WTC11 (cell line): ENCODE measurements around the gene FER. TPM values are rescaled to one million over a fixed set of nuclear protein-coding genes. Genes with fewer than 3 reads are reported as not detected.

Experiments used
- ATAC-seq: fragments of 200-7000 bp; cut with Tn5 transposase; 2 replicates; pipeline ENCODE4 v1.10.0; 2021; ENCODE audit warnings: mild to moderate bottlenecking, moderate library complexity
- CTCF ChIA-PET: fragments of 300-600 bp; sonication (Branson Sonifier 250); formaldehyde crosslinking; loops from one replicate; lab custom pipeline; 2021; ENCODE audit warnings: antibody characterized with exemption; lab: Charles Lee
- POLR2A ChIA-PET: fragments of 350-600 bp; sonication (Branson Sonifier 250); formaldehyde crosslinking; loops from one replicate; lab custom pipeline; 2021; ENCODE audit warnings: antibody characterized with exemption; lab: Charles Lee
- DNase-seq: peaks from one replicate; pipeline ENCODE4 v3.0.0; 2021; ENCODE audit warnings: low spot score
- H3K27ac Mint-ChIP-seq: 2 replicates; pipeline ENCODE4 v1.8.0; 2021; ENCODE audit warnings: mixed read lengths
- H3K27me3 Mint-ChIP-seq: 2 replicates; pipeline ENCODE4 v1.8.0; 2021; ENCODE audit warnings: low read depth, mild to moderate bottlenecking, moderate library complexity, mixed read lengths
- H3K36me3 Mint-ChIP-seq: 2 replicates; pipeline ENCODE4 v1.8.0; 2021; ENCODE audit warnings: mixed read lengths
- H3K4me1 Mint-ChIP-seq: 2 replicates; pipeline ENCODE4 v1.8.0; 2022; ENCODE audit warnings: mixed read lengths
- H3K4me3 Mint-ChIP-seq: 2 replicates; pipeline ENCODE4 v1.8.0; 2021; ENCODE audit warnings: mild to moderate bottlenecking, moderate library complexity, mixed read lengths
- H3K9me3 Mint-ChIP-seq: 2 replicates; pipeline ENCODE4 v1.8.0; 2021; ENCODE audit warnings: mixed read lengths
- AFF4 ChIP-seq: sonication (generic); formaldehyde crosslinking; IDR thresholded peaks from 2 replicates; pipeline ENCODE4 v1.8.1; 2023; ENCODE audit warnings: mild to moderate bottlenecking, missing genetic modification reagents, borderline replicate concordance
- ATF3 ChIP-seq: sonication (generic); formaldehyde crosslinking; conservative IDR thresholded peaks from 2 replicates; pipeline ENCODE4 v1.8.1; 2022; ENCODE audit warnings: mild to moderate bottlenecking, missing genetic modification reagents
- ATF6 ChIP-seq: sonication (generic); formaldehyde crosslinking; IDR thresholded peaks from 2 replicates; pipeline ENCODE4 v1.8.1; 2023; ENCODE audit warnings: mild to moderate bottlenecking, missing genetic modification reagents
- CBFB ChIP-seq: sonication (generic); formaldehyde crosslinking; IDR thresholded peaks from 2 replicates; pipeline ENCODE4 v1.8.1; 2022; ENCODE audit warnings: mild to moderate bottlenecking, low read depth, missing genetic modification reagents
- EMX1 ChIP-seq: fragments of 250-450 bp; sonication (Bioruptor Pico); IDR thresholded peaks from 2 replicates; pipeline ENCODE4 v1.8.0; 2021; ENCODE audit warnings: mild to moderate bottlenecking
- GABPB1 ChIP-seq: sonication (generic); formaldehyde crosslinking; IDR thresholded peaks from 2 replicates; pipeline ENCODE4 v1.8.1; 2023; ENCODE audit warnings: mild to moderate bottlenecking, missing genetic modification reagents
- HMGA2 ChIP-seq: fragments of 250-450 bp; sonication (Bioruptor Pico); IDR thresholded peaks from 2 replicates; pipeline ENCODE4 v1.4.0; 2021; ENCODE audit warnings: mild to moderate bottlenecking, moderate library complexity
- IRF2 ChIP-seq: sonication (generic); formaldehyde crosslinking; IDR thresholded peaks from 2 replicates; pipeline ENCODE4 v1.8.0; 2022; ENCODE audit warnings: low read depth, missing genetic modification reagents, borderline replicate concordance
- NFATC4 ChIP-seq: fragments of 250-450 bp; sonication (Bioruptor Pico); IDR thresholded peaks from 2 replicates; pipeline ENCODE4 v1.9.0; 2021; ENCODE audit warnings: mild to moderate bottlenecking
- PREB ChIP-seq: sonication (generic); formaldehyde crosslinking; IDR thresholded peaks from 2 replicates; pipeline ENCODE4 v1.8.1; 2022; ENCODE audit warnings: mild to moderate bottlenecking, missing genetic modification reagents, moderate library complexity, borderline replicate concordance
- TEAD4 ChIP-seq: sonication (generic); formaldehyde crosslinking; IDR thresholded peaks from 2 replicates; pipeline ENCODE4 v1.8.0; 2022; ENCODE audit warnings: mild to moderate bottlenecking, missing genetic modification reagents
- ZMAT4 ChIP-seq: fragments of 250-450 bp; sonication (Bioruptor Pico); IDR thresholded peaks from 2 replicates; pipeline ENCODE4 v1.9.0; 2021; ENCODE audit warnings: mild to moderate bottlenecking
- ZNF281 ChIP-seq: sonication (generic); formaldehyde crosslinking; IDR thresholded peaks from 2 replicates; pipeline ENCODE4 v1.8.0; 2023; ENCODE audit warnings: mild to moderate bottlenecking, missing genetic modification reagents
- ZNF317 ChIP-seq: sonication (generic); formaldehyde crosslinking; IDR thresholded peaks from 2 replicates; pipeline ENCODE4 v1.8.1; 2023; ENCODE audit warnings: low read depth, mild to moderate bottlenecking, moderate library complexity, missing genetic modification reagents, borderline replicate concordance
- ZNF425 ChIP-seq: fragments of 250-450 bp; sonication (Bioruptor Pico); conservative IDR thresholded peaks from 2 replicates; pipeline ENCODE4 v1.9.0; 2021; ENCODE audit warnings: mild to moderate bottlenecking
- ZNF671 ChIP-seq: fragments of 250-450 bp; sonication (Bioruptor Pico); IDR thresholded peaks from 2 replicates; pipeline ENCODE4 v1.8.0; 2021; ENCODE audit warnings: mild to moderate bottlenecking
- total RNA-seq: library from RNA; stranded (reverse); gene quantifications from 3 replicates; pipeline ENCODE4 v1.2.3, GENCODE V29; 2021

FER gene
- total RNA-seq, 1 experiment from 2014 or later: 13.8 TPM

- TF ChIP-seq ZNF317 (no peak), GABPB1 (CRISPR knock-in tag) (no peak), CBFB (CRISPR knock-in tag) (no peak), TEAD4 (CRISPR knock-in tag) (no peak), IRF2 (CRISPR knock-in tag) (no peak), ATF3 (CRISPR knock-in tag) (no peak), AFF4 (CRISPR knock-in tag) (no peak), ZNF281 (CRISPR knock-in tag) (no peak), ATF6 (CRISPR knock-in tag) (no peak), PREB (CRISPR knock-in tag) (no peak), EMX1 (CRISPR knock-in tag) (no peak), ZNF425 (CRISPR knock-in tag) (no peak), ZNF671 (CRISPR knock-in tag) (no peak)
Measured at GRCh38 chr5:108947164-108947563, 199.5 kb downstream of the FER start (continued).

GRCh38 chr5:108950276-108950675 is 202.6 kb downstream of the FER start:
- Mint-ChIP-seq H3K27ac (no peak overlapping the region), H3K4me1 (peaks cover 37% of the 10 kb centered on the region), H3K4me3 (no peak overlapping the region), H3K9me3 (no peaks in the 10 kb centered on the region)
- POLR2A ChIA-PET: no interaction called here
- no peak for ATAC-seq
- TF ChIP-seq ZMAT4 (CRISPR knock-in tag) (no peak), HMGA2 (CRISPR knock-in tag) (no peak), NFATC4 (CRISPR knock-in tag) (no peak), EMX1 (CRISPR knock-in tag) (no peak)
- TF ChIP-seq, all 79 proteins: peak for 0
- no peaks in the 10 kb centered on the region for H3K36me3 Mint-ChIP-seq
- CTCF ChIA-PET: no interaction called here
- H3K27me3 Mint-ChIP-seq: no peaks in the 10 kb centered on the region
- no peak for DNase-seq
